ENCODE results near the gene SKIL. TPM values are rescaled to one million over a fixed set of nuclear protein-coding genes. Genes with fewer than 3 reads are reported as not detected.

The SKIL gene
- total RNA-seq, 1 experiment from 2014 or later = 47.9 TPM

GRCh38 chr3:170421758-170422157, 64.2 kb downstream of the SKIL start:
- ChIA-PET POLR2A (ENCODE audit: low non-redundant PET) (no interaction called here), CTCF (no interaction called here)
- no peaks in the 10 kb centered on the region for H3K27me3 ChIP-seq (replicated peaks; ENCODE audit: insufficient read depth, low read depth, low read length, poor library complexity)
- no peaks in the 10 kb centered on the region for H3K36me3 ChIP-seq (ENCODE audit: insufficient read depth, low read length, poor library complexity, severe bottlenecking)
- H3K4me3 ChIP-seq (ENCODE audit: low read depth, low read length, poor library complexity, severe bottlenecking) = no peak overlapping the region
- TF ChIP-seq, protein P1, sequence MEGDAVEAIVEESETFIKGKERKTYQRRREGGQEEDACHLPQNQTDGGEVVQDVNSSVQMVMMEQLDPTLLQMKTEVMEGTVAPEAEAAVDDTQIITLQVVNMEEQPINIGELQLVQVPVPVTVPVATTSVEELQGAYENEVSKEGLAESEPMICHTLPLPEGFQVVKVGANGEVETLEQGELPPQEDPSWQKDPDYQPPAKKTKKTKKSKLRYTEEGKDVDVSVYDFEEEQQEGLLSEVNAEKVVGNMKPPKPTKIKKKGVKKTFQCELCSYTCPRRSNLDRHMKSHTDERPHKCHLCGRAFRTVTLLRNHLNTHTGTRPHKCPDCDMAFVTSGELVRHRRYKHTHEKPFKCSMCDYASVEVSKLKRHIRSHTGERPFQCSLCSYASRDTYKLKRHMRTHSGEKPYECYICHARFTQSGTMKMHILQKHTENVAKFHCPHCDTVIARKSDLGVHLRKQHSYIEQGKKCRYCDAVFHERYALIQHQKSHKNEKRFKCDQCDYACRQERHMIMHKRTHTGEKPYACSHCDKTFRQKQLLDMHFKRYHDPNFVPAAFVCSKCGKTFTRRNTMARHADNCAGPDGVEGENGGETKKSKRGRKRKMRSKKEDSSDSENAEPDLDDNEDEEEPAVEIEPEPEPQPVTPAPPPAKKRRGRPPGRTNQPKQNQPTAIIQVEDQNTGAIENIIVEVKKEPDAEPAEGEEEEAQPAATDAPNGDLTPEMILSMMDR (conservative IDR thresholded peaks at IDR 0.05; ENCODE audit: low read depth, low read length) = no peak
- TF ChIP-seq EZH2 (IDR thresholded peaks at IDR 0.05; ENCODE audit: borderline replicate concordance, low read depth, low read length, poor library complexity, severe bottlenecking) = no peak
- H3K9me3 ChIP-seq (ENCODE audit: low read depth, low read length, poor library complexity, severe bottlenecking) = no peaks in the 10 kb centered on the region
- H3K27ac ChIP-seq (ENCODE audit: low read depth, low read length, poor library complexity, severe bottlenecking) = no peak overlapping the region
- no TSS peak for BruUV-seq (replicated peaks)
- no peak for DNase-seq (ENCODE audit: low spot score)
- intact Hi-C loops (cut with micrococcal nuclease; ENCODE audit: unreplicated experiment) = no loop called here
- H3K4me1 ChIP-seq (ENCODE audit: insufficient read depth, low read length, poor library complexity, severe bottlenecking) = no peaks in the 10 kb centered on the region

GRCh38 chr3:170423001-170423615, 65.6 kb downstream of the SKIL start:
- DNase-seq (ENCODE audit: low spot score) = no peak
- H3K27me3 ChIP-seq (replicated peaks; ENCODE audit: insufficient read depth, low read depth, low read length, poor library complexity) = no peaks in the 10 kb centered on the region
- no peak for TF ChIP-seq EZH2 (IDR thresholded peaks at IDR 0.05; ENCODE audit: borderline replicate concordance, low read depth, low read length, poor library complexity, severe bottlenecking)
- TF ChIP-seq, protein P1 (conservative IDR thresholded peaks at IDR 0.05; ENCODE audit: low read depth, low read length) = no peak
- no peak overlapping the region for H3K27ac ChIP-seq (ENCODE audit: low read depth, low read length, poor library complexity, severe bottlenecking)
- ChIA-PET POLR2A (ENCODE audit: low non-redundant PET) (no interaction called here), CTCF (interaction anchor here (0.5 kb wide), 1 partner anchor 307 kb away, joined by 3 read pairs; no protein-coding TSS in a partner anchor)
- no TSS peak for BruUV-seq (replicated peaks)
- no peak overlapping the region for H3K4me3 ChIP-seq (ENCODE audit: low read depth, low read length, poor library complexity, severe bottlenecking)
- no peaks in the 10 kb centered on the region for H3K9me3 ChIP-seq (ENCODE audit: low read depth, low read length, poor library complexity, severe bottlenecking)
- H3K4me1 ChIP-seq (ENCODE audit: insufficient read depth, low read length, poor library complexity, severe bottlenecking) = no peaks in the 10 kb centered on the region
- H3K36me3 ChIP-seq (ENCODE audit: insufficient read depth, low read length, poor library complexity, severe bottlenecking) = no peaks in the 10 kb centered on the region
- intact Hi-C loops (cut with micrococcal nuclease; ENCODE audit: unreplicated experiment) = no loop called here

DNA sequence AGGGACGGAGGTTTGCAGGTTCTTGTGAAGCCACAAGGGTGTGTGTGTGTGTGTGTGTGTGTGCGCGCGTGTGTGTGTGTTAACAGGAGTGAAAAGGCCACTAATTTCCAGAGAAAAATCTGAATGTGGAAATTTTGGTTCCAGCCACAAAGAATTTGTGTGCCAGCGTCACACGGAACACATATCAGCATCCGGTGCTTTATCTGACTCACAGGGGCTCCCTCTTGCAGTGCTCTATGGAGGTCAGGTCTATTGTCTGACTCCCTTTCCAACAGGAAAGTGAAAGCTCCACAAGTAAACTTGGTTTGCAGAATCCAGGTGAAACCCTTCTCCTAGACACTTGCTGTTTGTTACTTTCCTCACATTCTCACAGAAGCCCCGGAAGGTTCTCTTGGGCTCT, 67.4 kb downstream of the SKIL start:
- H3K4me1 ChIP-seq (ENCODE audit: insufficient read depth, low read length, poor library complexity, severe bottlenecking) = no peaks in the 10 kb centered on the region
- H3K27ac ChIP-seq (ENCODE audit: low read depth, low read length, poor library complexity, severe bottlenecking) = no peak overlapping the region
- ChIA-PET POLR2A (ENCODE audit: low non-redundant PET) (no interaction called here), CTCF (no interaction called here)
- H3K36me3 ChIP-seq (ENCODE audit: insufficient read depth, low read length, poor library complexity, severe bottlenecking) = no peaks in the 10 kb centered on the region
- no peaks in the 10 kb centered on the region for H3K9me3 ChIP-seq (ENCODE audit: low read depth, low read length, poor library complexity, severe bottlenecking)
- no peak for DNase-seq (ENCODE audit: low spot score)
- intact Hi-C loops (cut with micrococcal nuclease; ENCODE audit: unreplicated experiment) = no loop called here
- BruUV-seq (replicated peaks) = no TSS peak
- no peaks in the 10 kb centered on the region for H3K27me3 ChIP-seq (replicated peaks; ENCODE audit: insufficient read depth, low read depth, low read length, poor library complexity)
- no peak for TF ChIP-seq EZH2 (IDR thresholded peaks at IDR 0.05; ENCODE audit: borderline replicate concordance, low read depth, low read length, poor library complexity, severe bottlenecking)
- TF ChIP-seq, protein P1 (conservative IDR thresholded peaks at IDR 0.05; ENCODE audit: low read depth, low read length) = no peak
- no peak overlapping the region for H3K4me3 ChIP-seq (ENCODE audit: low read depth, low read length, poor library complexity, severe bottlenecking)
